Cardiac fibroblast (primary cell): ENCODE measurements around the gene PRPSAP2.

ENCODE experiments used
- DNase-seq, 2 donors: peaks; one replicate each; pipeline versions ENCODE4 v3.0.0 to v3.0.0-alpha.2; 2010; ENCODE audit warnings: low read depth in 2 of 2
- H3K4me3 ChIP-seq, 2 donors: replicated peaks in 1 of 2; 1 replicate in 1 of 2; 2 replicates in 1 of 2; pipeline ENCODE4 v1.5.1; 2011; ENCODE audit warnings: low read depth in 2 of 2, low read length in 2 of 2, mild to moderate bottlenecking in 2 of 2, moderate library complexity in 1 of 2
- CTCF ChIP-seq: IDR thresholded peaks from one replicate; pipeline ENCODE4 v1.5.1; 2011; ENCODE audit warnings: low read depth, mild to moderate bottlenecking, low read length, inconsistent platforms

The PRPSAP2 gene

GRCh38 chr17:18975597-18975996, 117.7 kb downstream of the PRPSAP2 start:
- no peak overlapping the region for H3K4me3 ChIP-seq
- no peak for DNase-seq
- TF ChIP-seq CTCF = no peak

- TF ChIP-seq CTCF = no peak
- no peak for DNase-seq
Observed at GRCh38 chr17:18976201-18976600, 118.3 kb downstream of the PRPSAP2 start.

GRCh38 chr17:18977021-18977420, 119.1 kb downstream of the PRPSAP2 start:
- DNase-seq = no peak
- no peak overlapping the region for H3K4me3 ChIP-seq
- no peak for TF ChIP-seq CTCF

More at GRCh38 chr17:18976201-18976600, 118.3 kb downstream of the PRPSAP2 start:
- H3K4me3 ChIP-seq = no peak overlapping the region

- DNase-seq = no peak
- TF ChIP-seq CTCF = no peak
Observed at GRCh38 chr17:18977646-18978045, 119.7 kb downstream of the PRPSAP2 start.

GRCh38 chr17:18978050-18978449, 120.1 kb downstream of the PRPSAP2 start:
- no peak for TF ChIP-seq CTCF
- DNase-seq = no peak
- no peak overlapping the region for H3K4me3 ChIP-seq

More at GRCh38 chr17:18977646-18978045, 119.7 kb downstream of the PRPSAP2 start:
- no peak overlapping the region for H3K4me3 ChIP-seq

- no peak for TF ChIP-seq CTCF
- no peak for DNase-seq
Observed at GRCh38 chr17:18978655-18979054, 120.7 kb downstream of the PRPSAP2 start.

More at GRCh38 chr17:18978655-18979054, 120.7 kb downstream of the PRPSAP2 start:
- H3K4me3 ChIP-seq = no peak overlapping the region
